ENCODE results near the gene GLTPD2.

GLTPD2 gene

GRCh38 chr17:4816826-4817225 lies 28.1 kb downstream of the GLTPD2 start:
- Histone ChIP-seq H3K4me1 (ENCODE audit: control insufficient read depth, low read length) (no peaks in the 10 kb centered on the region), H4K20me1 (ENCODE audit: control insufficient read depth, insufficient read depth, low read depth, low read length) (no peaks in the 10 kb centered on the region), H3K4me2 (ENCODE audit: low read length) (no peak overlapping the region), H3K9me3 (ENCODE audit: control insufficient read depth, insufficient read depth, low read length) (no peaks in the 10 kb centered on the region), H3K9me2 (replicated peaks; ENCODE audit: control insufficient read depth, low read length) (no peaks in the 10 kb centered on the region), H3K79me2 (ENCODE audit: control insufficient read depth, low read length) (no peaks in the 10 kb centered on the region), H3K27me3 (ENCODE audit: control insufficient read depth, low read length) (no peaks in the 10 kb centered on the region), H3K36me3 (ENCODE audit: control insufficient read depth, low read length) (no peaks in the 10 kb centered on the region), H3K4me3 (ENCODE audit: low read length) (no peak overlapping the region), H3F3A (ENCODE audit: control insufficient read depth, insufficient read depth) (no peaks in the 10 kb centered on the region), H3K27ac (ENCODE audit: low read depth, low read length) (no peak overlapping the region)
- TF ChIP-seq CTCF (IDR thresholded peaks at IDR 0.05; ENCODE audit: low read depth, low read length, poor library complexity, severe bottlenecking) (no peak), EZH2phosphoT487 (IDR thresholded peaks at IDR 0.05; ENCODE audit: borderline replicate concordance, low read length) (no peak)

DNA sequence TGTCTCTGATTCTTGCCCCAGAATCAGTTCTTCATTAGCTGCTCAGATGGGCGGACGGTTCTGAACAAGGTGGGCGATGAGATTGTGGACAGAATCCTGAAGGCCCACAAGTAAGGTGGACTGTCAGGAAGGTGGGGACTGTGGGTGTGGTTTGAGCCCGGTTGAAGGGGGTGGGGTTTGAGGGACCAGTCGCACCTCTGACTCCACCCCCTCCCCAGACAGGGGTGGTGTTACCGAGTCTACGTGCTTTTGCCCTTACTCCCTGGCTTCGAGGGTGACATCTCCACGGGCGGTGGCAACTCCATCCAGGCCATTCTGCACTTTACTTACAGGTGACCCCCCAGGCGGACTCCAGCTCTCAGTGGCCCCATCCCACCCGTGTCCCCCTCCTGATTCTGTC lies 29.5 kb downstream of the GLTPD2 start:
- Histone ChIP-seq H3K27ac (ENCODE audit: low read depth, low read length) (no peak overlapping the region), H3K9me3 (ENCODE audit: control insufficient read depth, insufficient read depth, low read length) (no peaks in the 10 kb centered on the region), H4K20me1 (ENCODE audit: control insufficient read depth, insufficient read depth, low read depth, low read length) (no peaks in the 10 kb centered on the region), H3K9me2 (replicated peaks; ENCODE audit: control insufficient read depth, low read length) (no peaks in the 10 kb centered on the region), H3K36me3 (ENCODE audit: control insufficient read depth, low read length) (no peaks in the 10 kb centered on the region), H3K4me1 (ENCODE audit: control insufficient read depth, low read length) (no peaks in the 10 kb centered on the region), H3K4me3 (ENCODE audit: low read length) (no peak overlapping the region), H3F3A (ENCODE audit: control insufficient read depth, insufficient read depth) (no peaks in the 10 kb centered on the region), H3K27me3 (ENCODE audit: control insufficient read depth, low read length) (no peaks in the 10 kb centered on the region), H3K79me2 (ENCODE audit: control insufficient read depth, low read length) (no peaks in the 10 kb centered on the region), H3K4me2 (ENCODE audit: low read length) (no peak overlapping the region)
- no peak for TF ChIP-seq EZH2phosphoT487 (IDR thresholded peaks at IDR 0.05; ENCODE audit: borderline replicate concordance, low read length)
- TF ChIP-seq CTCF (IDR thresholded peaks at IDR 0.05; ENCODE audit: low read depth, low read length, poor library complexity, severe bottlenecking) = no peak

GRCh38 chr17:4822835-4823234 lies 34.1 kb downstream of the GLTPD2 start:
- no peak overlapping the region for H3K27ac ChIP-seq (ENCODE audit: low read depth, low read length)
- TF ChIP-seq EZH2phosphoT487 (IDR thresholded peaks at IDR 0.05; ENCODE audit: borderline replicate concordance, low read length) (no peak), CTCF (IDR thresholded peaks at IDR 0.05; ENCODE audit: low read depth, low read length, poor library complexity, severe bottlenecking) (no peak)
- no peak overlapping the region for H3K4me2 ChIP-seq (ENCODE audit: low read length)

More at GRCh38 chr17:4822835-4823234, 34.1 kb downstream of the GLTPD2 start:
- Histone ChIP-seq H4K20me1 (ENCODE audit: control insufficient read depth, insufficient read depth, low read depth, low read length) (no peaks in the 10 kb centered on the region), H3F3A (ENCODE audit: control insufficient read depth, insufficient read depth) (no peaks in the 10 kb centered on the region), H3K9me2 (replicated peaks; ENCODE audit: control insufficient read depth, low read length) (no peaks in the 10 kb centered on the region), H3K9me3 (ENCODE audit: control insufficient read depth, insufficient read depth, low read length) (no peaks in the 10 kb centered on the region), H3K4me3 (ENCODE audit: low read length) (no peak overlapping the region), H3K79me2 (ENCODE audit: control insufficient read depth, low read length) (no peaks in the 10 kb centered on the region), H3K36me3 (ENCODE audit: control insufficient read depth, low read length) (no peaks in the 10 kb centered on the region), H3K4me1 (ENCODE audit: control insufficient read depth, low read length) (no peaks in the 10 kb centered on the region), H3K27me3 (ENCODE audit: control insufficient read depth, low read length) (peaks cover 3% of the 10 kb centered on the region; the same call in 1 of the 2 replicates)
